Measurements from ENCODE around the gene INCA1.

Gene INCA1

GRCh38 chr17:4947010-4947410, 50.3 kb downstream of the INCA1 start:
- H3K27ac ChIP-seq (ENCODE audit: low read depth, low read length): peak overlapping the region; percentile 100
- 3% methylated on average over 7 of the region's 7 CpGs for WGBS
- H3K9ac ChIP-seq (ENCODE audit: low read depth, low read length): peak overlapping the region; percentile 74
- no peaks in the 10 kb centered on the region for H3K9me3 ChIP-seq (ENCODE audit: insufficient read depth, low read depth, low read length)
- peak overlapping the region; percentile 99 for H3K4me3 ChIP-seq (ENCODE audit: low read length)
- peaks cover 32% of the 10 kb centered on the region for H3K4me1 ChIP-seq (ENCODE audit: insufficient read depth, low read length)
- H3K27me3 ChIP-seq (ENCODE audit: insufficient read depth, low read length): no peaks in the 10 kb centered on the region
- peaks cover 54% of the 10 kb centered on the region for H3K36me3 ChIP-seq (ENCODE audit: insufficient read depth, low read length)

- Histone ChIP-seq H3K9me3 (ENCODE audit: insufficient read depth, low read depth, low read length) (no peaks in the 10 kb centered on the region), H3K4me1 (ENCODE audit: insufficient read depth, low read length) (peaks cover 27% of the 10 kb centered on the region), H3K4me3 (ENCODE audit: low read length) (peak overlapping the region; percentile 99), H3K36me3 (ENCODE audit: insufficient read depth, low read length) (peaks cover 57% of the 10 kb centered on the region), H3K27ac (ENCODE audit: low read depth, low read length) (peak overlapping the region; percentile 100), H3K27me3 (ENCODE audit: insufficient read depth, low read length) (no peaks in the 10 kb centered on the region), H3K9ac (ENCODE audit: low read depth, low read length) (peak overlapping the region; percentile 74)
- WGBS: 54% methylated on average over 14 of the region's 16 CpGs
Measured at GRCh38 chr17:4946312-4946976, 50.9 kb downstream of the INCA1 start.

DNA sequence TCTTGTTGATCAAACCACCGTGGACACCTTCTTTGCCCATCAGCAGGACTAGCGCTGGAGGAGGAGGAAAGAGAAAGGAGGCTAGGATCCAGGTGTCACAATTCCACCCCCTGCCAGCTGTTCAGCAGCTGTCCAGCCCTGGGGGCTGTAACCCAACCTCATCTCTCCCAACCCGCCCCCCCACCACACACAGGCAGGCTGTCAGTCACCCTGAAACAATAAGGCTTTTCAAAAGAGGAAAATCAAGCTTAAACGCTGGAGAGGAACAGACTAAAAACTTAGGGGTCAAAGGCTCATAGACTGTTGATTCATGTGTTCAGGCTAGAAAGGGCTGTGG, 51.4 kb downstream of the INCA1 start:
- peaks cover 57% of the 10 kb centered on the region for H3K36me3 ChIP-seq (ENCODE audit: insufficient read depth, low read length)
- H3K9me3 ChIP-seq (ENCODE audit: insufficient read depth, low read depth, low read length): no peaks in the 10 kb centered on the region
- peak overlapping the region; percentile 74; the same call in 1 of the 2 replicates for H3K9ac ChIP-seq (ENCODE audit: low read depth, low read length)
- H3K27ac ChIP-seq (ENCODE audit: low read depth, low read length): peak overlapping the region; percentile 100; the same call in 1 of the 2 replicates
- H3K27me3 ChIP-seq (ENCODE audit: insufficient read depth, low read length): no peaks in the 10 kb centered on the region
- 73% methylated on average over 4 of the region's 4 CpGs for WGBS
- peaks cover 26% of the 10 kb centered on the region for H3K4me1 ChIP-seq (ENCODE audit: insufficient read depth, low read length)
- peak overlapping the region; percentile 99; the same call in 1 of the 2 replicates for H3K4me3 ChIP-seq (ENCODE audit: low read length)

GRCh38 chr17:4945176-4945943, 52.0 kb downstream of the INCA1 start:
- Histone ChIP-seq H3K9ac (ENCODE audit: low read depth, low read length) (peak overlapping the region; percentile 25; the same call in 1 of the 2 replicates), H3K36me3 (ENCODE audit: insufficient read depth, low read length) (peaks cover 57% of the 10 kb centered on the region), H3K4me3 (ENCODE audit: low read length) (peak overlapping the region; percentile 99; the same call in 1 of the 2 replicates), H3K27me3 (ENCODE audit: insufficient read depth, low read length) (no peaks in the 10 kb centered on the region), H3K4me1 (ENCODE audit: insufficient read depth, low read length) (peaks cover 24% of the 10 kb centered on the region; the same call in 1 of the 2 replicates), H3K9me3 (ENCODE audit: insufficient read depth, low read depth, low read length) (no peaks in the 10 kb centered on the region), H3K27ac (ENCODE audit: low read depth, low read length) (peak overlapping the region; percentile 100)
- WGBS: 80% methylated on average over 7 of the region's 7 CpGs

GRCh38 chr17:4944554-4945175, 52.7 kb downstream of the INCA1 start:
- H3K27ac ChIP-seq (ENCODE audit: low read depth, low read length): peak overlapping the region; percentile 100
- no peaks in the 10 kb centered on the region for H3K27me3 ChIP-seq (ENCODE audit: insufficient read depth, low read length)
- no peak overlapping the region; the same call in 1 of the 2 replicates for H3K9ac ChIP-seq (ENCODE audit: low read depth, low read length)
- H3K4me1 ChIP-seq (ENCODE audit: insufficient read depth, low read length): peaks cover 24% of the 10 kb centered on the region; the same call in 1 of the 2 replicates
- H3K36me3 ChIP-seq (ENCODE audit: insufficient read depth, low read length): peaks cover 57% of the 10 kb centered on the region
- no peaks in the 10 kb centered on the region for H3K9me3 ChIP-seq (ENCODE audit: insufficient read depth, low read depth, low read length)
- 89% methylated on average over 6 of the region's 8 CpGs for WGBS
- H3K4me3 ChIP-seq (ENCODE audit: low read length): 0 out of 2 replicates have a peak overlapping the region, but pooled peaks have one; percentile 99

GRCh38 chr17:4944163-4944553, 53.2 kb downstream of the INCA1 start:
- H3K4me1 ChIP-seq (ENCODE audit: insufficient read depth, low read length): peaks cover 24% of the 10 kb centered on the region; the same call in 1 of the 2 replicates
- H3K27ac ChIP-seq (ENCODE audit: low read depth, low read length): peak overlapping the region; percentile 100; the same call in 1 of the 2 replicates
- H3K9ac ChIP-seq (ENCODE audit: low read depth, low read length): no peak overlapping the region; the same call in 1 of the 2 replicates
- H3K4me3 ChIP-seq (ENCODE audit: low read length): no peak overlapping the region
- peaks cover 57% of the 10 kb centered on the region for H3K36me3 ChIP-seq (ENCODE audit: insufficient read depth, low read length)
- H3K9me3 ChIP-seq (ENCODE audit: insufficient read depth, low read depth, low read length): no peaks in the 10 kb centered on the region
- no peaks in the 10 kb centered on the region for H3K27me3 ChIP-seq (ENCODE audit: insufficient read depth, low read length)
- 87% methylated on average over 3 of the region's 3 CpGs for WGBS

- no peak overlapping the region for H3K27ac ChIP-seq (ENCODE audit: low read depth, low read length)
- H3K36me3 ChIP-seq (ENCODE audit: insufficient read depth, low read length): peaks cover 63% of the 10 kb centered on the region
- WGBS: 93% methylated on average over 13 of the region's 13 CpGs
- no peak overlapping the region for H3K9ac ChIP-seq (ENCODE audit: low read depth, low read length)
- H3K27me3 ChIP-seq (ENCODE audit: insufficient read depth, low read length): no peaks in the 10 kb centered on the region
- no peaks in the 10 kb centered on the region for H3K9me3 ChIP-seq (ENCODE audit: insufficient read depth, low read depth, low read length)
- H3K4me3 ChIP-seq (ENCODE audit: low read length): no peak overlapping the region
- H3K4me1 ChIP-seq (ENCODE audit: insufficient read depth, low read length): peaks cover 32% of the 10 kb centered on the region; the same call in 1 of the 2 replicates
Measured at GRCh38 chr17:4942760-4943508, 54.4 kb downstream of the INCA1 start.

DNA sequence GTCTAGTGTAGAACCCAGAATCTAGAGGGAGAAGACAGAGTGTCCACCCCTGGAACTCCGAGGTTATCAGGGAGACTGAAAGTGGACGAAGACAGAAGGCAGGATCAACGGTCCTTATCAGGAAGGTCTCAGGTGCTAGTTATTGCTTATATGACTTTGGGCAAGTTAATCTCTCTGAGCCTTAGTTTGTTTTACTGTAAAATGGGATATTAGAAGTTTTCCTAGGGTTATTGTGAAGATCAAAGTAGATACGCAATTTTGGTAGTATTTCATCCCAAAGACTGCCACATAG, 56.1 kb downstream of the INCA1 start:
- Histone ChIP-seq H3K9me3 (ENCODE audit: insufficient read depth, low read depth, low read length) (no peaks in the 10 kb centered on the region), H3K36me3 (ENCODE audit: insufficient read depth, low read length) (peaks cover 66% of the 10 kb centered on the region), H3K27me3 (ENCODE audit: insufficient read depth, low read length) (no peaks in the 10 kb centered on the region), H3K4me3 (ENCODE audit: low read length) (peak overlapping the region; percentile 70), H3K4me1 (ENCODE audit: insufficient read depth, low read length) (peaks cover 27% of the 10 kb centered on the region; the same call in 1 of the 2 replicates), H3K27ac (ENCODE audit: low read depth, low read length) (peak overlapping the region; percentile 90; the same call in 1 of the 2 replicates), H3K9ac (ENCODE audit: low read depth, low read length) (peak overlapping the region; percentile 89)
- 83% methylated on average over 4 of the region's 4 CpGs for WGBS

GRCh38 chr17:4940555-4941318, 56.6 kb downstream of the INCA1 start:
- WGBS: 3% methylated on average over 29 of the region's 29 CpGs
- Histone ChIP-seq H3K36me3 (ENCODE audit: insufficient read depth, low read length) (peaks cover 60% of the 10 kb centered on the region), H3K4me3 (ENCODE audit: low read length) (peak overlapping the region; percentile 70)

More at GRCh38 chr17:4940555-4941318, 56.6 kb downstream of the INCA1 start:
- Histone ChIP-seq H3K9ac (ENCODE audit: low read depth, low read length) (peak overlapping the region; percentile 89), H3K9me3 (ENCODE audit: insufficient read depth, low read depth, low read length) (no peaks in the 10 kb centered on the region), H3K4me1 (ENCODE audit: insufficient read depth, low read length) (peaks cover 23% of the 10 kb centered on the region; the same call in 1 of the 2 replicates), H3K27ac (ENCODE audit: low read depth, low read length) (peak overlapping the region; percentile 90), H3K27me3 (ENCODE audit: insufficient read depth, low read length) (no peaks in the 10 kb centered on the region)

Data from HUES64 (cell line).